Upper lobe of left lung (tissue), 4 donors: ENCODE data around the gene SYNPO.

Experiments used
- CTCF ChIP-seq, 6 experiments: fragments of 450-650 bp in 4 of 6; fragments of 200-600 bp in 2 of 6; sonication (generic) in 2 of 6; IDR thresholded peaks; one replicate each; pipeline ENCODE4 v1.5.1; 2016 to 2019; ENCODE audit warnings: antibody characterized with exemption in 6 of 6
- EP300 ChIP-seq, 4 donors: sonication (generic); formaldehyde crosslinking; IDR thresholded peaks; one replicate each; pipeline ENCODE4 v1.5.1; 2017; ENCODE audit warnings: antibody characterized with exemption in 4 of 4, control low read depth in 2 of 4
- POLR2A ChIP-seq, 4 donors: fragments of 450-650 bp; IDR thresholded peaks; one replicate each; pipeline ENCODE4 v1.5.1; 2016 to 2017; ENCODE audit warnings: antibody characterized with exemption in 4 of 4, mild to moderate bottlenecking in 2 of 4

GRCh38 chr5:150651924-150652671 is 11.6 kb downstream of the SYNPO start:
- no peak for TF ChIP-seq CTCF (IDR thresholded peaks at IDR 0.05)
- TF ChIP-seq EP300 (IDR thresholded peaks at IDR 0.05): no peak
- no peak for TF ChIP-seq POLR2A (IDR thresholded peaks at IDR 0.05)
